ENCODE data around the gene KRT4.
"Not testable (repeated sequence)": the region's sequence is repeated elsewhere in the genome, so short reads cannot be mapped to it uniquely, and the experiment has no call there.

KRT4 gene

DNA sequence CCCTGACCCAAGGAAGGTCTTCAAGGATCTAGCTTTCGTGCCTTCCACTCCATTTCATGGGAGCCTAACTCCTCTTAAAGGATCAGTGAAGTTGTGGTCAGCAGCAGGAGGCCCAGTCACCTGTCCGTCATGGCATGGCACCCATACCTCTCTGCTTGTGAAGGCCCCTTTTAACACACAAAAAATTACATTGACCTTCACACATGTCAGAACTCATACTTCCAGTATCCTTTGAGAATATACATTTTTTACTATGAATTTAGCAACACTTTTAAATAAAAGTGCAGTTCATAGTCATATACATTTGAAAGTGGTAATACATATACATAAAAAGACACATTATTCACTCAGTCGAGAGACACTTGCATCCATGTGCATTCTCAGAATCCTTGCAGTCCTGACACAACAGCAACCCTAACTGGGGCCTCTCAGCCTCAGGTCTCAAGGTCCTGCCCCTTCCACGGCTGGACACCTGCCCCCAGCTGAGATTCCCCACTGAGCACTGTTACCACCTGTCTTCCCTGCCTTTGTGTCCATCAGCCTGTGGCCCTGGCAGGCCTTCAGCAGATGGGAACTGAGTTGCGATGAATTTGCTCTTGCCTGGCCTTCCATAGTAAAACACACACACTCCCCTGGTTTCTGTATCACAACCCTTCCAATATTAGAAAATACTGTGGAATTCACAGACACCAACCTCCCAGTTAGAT lies 14.3 kb downstream of the KRT4 start:
- no peak for TF ChIP-seq ZNF274 (IDR thresholded peaks at IDR 0.05; ENCODE audit: low read depth, low read length)
- no peak overlapping the region for H3K4me3 ChIP-seq (ENCODE audit: low read length)

DNA sequence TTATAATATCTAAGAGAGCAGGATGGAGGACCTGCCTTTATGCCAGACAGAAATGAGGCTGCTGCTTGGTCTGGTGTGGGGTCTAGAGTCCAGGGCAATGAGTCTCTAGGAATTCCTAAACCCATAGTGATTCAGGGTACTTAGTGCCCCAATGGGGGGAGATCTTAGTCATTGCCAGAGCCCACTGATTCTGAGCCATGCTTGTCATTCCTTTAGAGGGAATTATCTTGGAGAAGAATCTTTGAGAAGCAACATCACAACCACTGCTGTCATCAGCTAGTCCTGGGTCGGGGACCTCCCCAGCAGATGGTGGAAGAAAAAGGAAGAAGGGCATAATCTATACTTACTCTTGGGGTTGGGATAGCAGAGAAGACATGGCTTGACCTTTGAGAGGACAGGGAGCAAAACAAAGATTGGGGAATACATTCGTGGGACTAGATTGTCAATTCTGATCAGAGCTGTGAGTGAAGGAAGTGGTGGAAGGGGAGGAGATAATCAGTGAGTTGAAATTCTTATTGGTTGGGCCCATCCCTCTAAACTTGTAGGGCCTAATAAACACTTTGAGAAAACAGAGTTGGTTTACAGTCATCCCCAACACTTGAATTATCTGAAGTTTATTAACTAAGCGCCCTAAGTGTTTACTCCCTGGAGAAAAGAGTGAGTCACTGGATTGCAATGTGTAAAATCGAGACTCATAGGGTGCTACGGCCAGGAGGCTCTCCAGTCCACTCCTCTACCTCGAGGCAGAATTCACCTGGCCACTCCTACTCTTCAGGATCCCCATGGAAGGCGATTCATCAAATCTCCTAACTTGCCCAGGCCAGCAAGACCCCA lies 15.0 kb downstream of the KRT4 start:
- no peak for TF ChIP-seq ZNF274 (IDR thresholded peaks at IDR 0.05; ENCODE audit: low read depth, low read length)
- H3K4me3 ChIP-seq (ENCODE audit: low read length) = no peak overlapping the region

- no peak for TF ChIP-seq ZNF274 (IDR thresholded peaks at IDR 0.05; ENCODE audit: low read depth, low read length)
- H3K4me3 ChIP-seq (ENCODE audit: low read length) = no peak overlapping the region
Measured at GRCh38 chr12:52798003-52798670, 15.8 kb downstream of the KRT4 start.

- H3K4me3 ChIP-seq (ENCODE audit: low read length) = no peak overlapping the region
- no peak for TF ChIP-seq ZNF274 (IDR thresholded peaks at IDR 0.05; ENCODE audit: low read depth, low read length)
Measured at GRCh38 chr12:52797529-52797894, 16.4 kb downstream of the KRT4 start.

- no peak for TF ChIP-seq ZNF274 (IDR thresholded peaks at IDR 0.05; ENCODE audit: low read depth, low read length)
- H3K4me3 ChIP-seq (ENCODE audit: low read length) = no peak overlapping the region
Measured at GRCh38 chr12:52796839-52797528, 16.9 kb downstream of the KRT4 start.

- no peak for TF ChIP-seq ZNF274 (IDR thresholded peaks at IDR 0.05; ENCODE audit: low read depth, low read length)
- H3K4me3 ChIP-seq (ENCODE audit: low read length) = no peak overlapping the region
Measured at GRCh38 chr12:52796429-52796794, 17.5 kb downstream of the KRT4 start.

GRCh38 chr12:52795694-52796428 lies 18.1 kb downstream of the KRT4 start, which contains the start of gene KRT3:
TSS of gene KRT3 (minus strand) at chr12:52796117. CDS start at chr12:52796042, 75 bp downstream.
- H3K4me3 ChIP-seq (ENCODE audit: low read length) = no peak within 1 kb of the TSS
- TF ChIP-seq ZNF274 (IDR thresholded peaks at IDR 0.05; ENCODE audit: low read depth, low read length) = no peak

DNA sequence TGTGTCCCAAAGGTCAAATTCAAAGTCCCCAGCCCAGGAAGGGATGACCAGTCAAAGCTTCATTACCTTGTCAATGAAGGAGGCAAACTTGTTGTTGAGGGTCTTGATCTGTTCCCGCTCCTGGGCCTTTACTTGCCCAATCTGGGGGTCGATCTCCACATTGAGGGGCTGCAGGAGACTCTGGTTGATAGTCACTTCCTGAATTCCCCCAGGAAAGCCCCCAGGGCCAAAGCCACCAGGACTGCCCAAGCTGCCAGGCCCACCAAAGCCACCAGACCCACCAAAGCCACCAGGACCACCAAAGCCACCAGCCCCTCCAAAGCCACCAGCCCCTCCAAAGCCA lies 18.6 kb downstream of the KRT4 start:
- not testable (repeated sequence) for H3K4me3 ChIP-seq (ENCODE audit: low read length)

DNA sequence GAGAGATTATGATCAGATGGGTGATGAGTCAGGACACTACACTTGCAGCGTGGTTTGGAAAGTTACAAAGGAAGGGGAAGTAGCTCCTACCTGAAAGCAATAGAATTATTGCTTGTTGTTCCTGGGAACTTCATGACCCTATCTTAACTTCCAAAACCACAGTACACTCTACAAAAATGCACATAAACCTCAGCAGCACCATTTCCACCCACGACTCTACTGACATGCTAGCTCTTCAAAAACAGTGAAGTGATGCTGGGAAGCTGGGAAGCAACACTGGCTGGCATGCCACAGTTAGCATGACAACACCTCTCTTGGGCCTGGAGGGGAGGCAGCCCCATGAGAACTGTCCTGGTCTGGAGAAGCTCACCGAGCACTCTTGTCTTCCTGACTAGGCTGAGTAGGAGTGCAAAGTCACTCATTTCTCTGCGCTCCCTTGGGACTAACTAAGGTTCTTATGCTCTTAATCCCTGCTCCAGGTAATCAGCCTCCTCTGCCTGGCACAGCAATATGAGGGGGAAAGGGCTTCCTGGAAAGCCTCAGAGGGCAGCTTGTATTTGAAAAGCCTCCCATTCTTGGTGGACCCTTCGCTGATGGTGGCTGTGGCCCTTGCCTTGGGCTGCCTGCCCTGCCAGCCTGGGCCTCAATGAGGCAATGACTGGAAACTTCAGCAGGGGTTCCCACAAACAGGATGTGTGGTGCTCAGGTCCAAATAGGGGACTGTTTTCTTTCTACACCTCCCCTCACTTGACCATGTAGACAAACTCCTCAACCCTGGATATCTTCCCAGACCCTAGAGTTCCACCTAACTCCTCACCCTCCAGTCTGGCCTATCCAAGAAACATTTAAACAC lies 19.2 kb downstream of the KRT4 start:
- no peak overlapping the region for H3K4me3 ChIP-seq (ENCODE audit: low read length)
- no peak for TF ChIP-seq ZNF274 (IDR thresholded peaks at IDR 0.05; ENCODE audit: low read depth, low read length)

GRCh38 chr12:52792185-52793029 lies 21.5 kb downstream of the KRT4 start:
- no peak for TF ChIP-seq ZNF274 (IDR thresholded peaks at IDR 0.05; ENCODE audit: low read depth, low read length)
- H3K4me3 ChIP-seq (ENCODE audit: low read length) = no peak overlapping the region

- no peak for TF ChIP-seq ZNF274 (IDR thresholded peaks at IDR 0.05; ENCODE audit: low read depth, low read length)
- no peak overlapping the region for H3K4me3 ChIP-seq (ENCODE audit: low read length)
Measured at GRCh38 chr12:52791271-52792184, 22.4 kb downstream of the KRT4 start.

Data from GM08714 (cell line).